ENCODE results near the gene MYCBP2. TPM values are rescaled to one million over a fixed set of nuclear protein-coding genes. Genes with fewer than 3 reads are reported as not detected.

Gene MYCBP2
- total and polyA plus RNA-seq, 4 donors: 12.1 to 86.4 (median 30.0) TPM

- Histone ChIP-seq H3K36me3 (ENCODE audit: control insufficient read depth in 4 of 4, insufficient read depth in 3 of 4, low read depth in 1 of 4, low read length in 3 of 4) (peaks cover 3 to 33% (median 30%) of the 10 kb centered on the region in 4 donors), H3K4me3 (ENCODE audit: low read depth in 1 of 3, low read length in 3 of 3) (no peak overlapping the region), H3K9me3 (ENCODE audit: control insufficient read depth in 4 of 4, low read length in 3 of 4) (no peaks in the 10 kb centered on the region), H3K27me3 (ENCODE audit: control insufficient read depth in 4 of 4, insufficient read depth in 4 of 4, low read length in 3 of 4) (no peaks in the 10 kb centered on the region), H3K27ac (ENCODE audit: low read depth in 1 of 2, low read length in 2 of 2) (no peak overlapping the region), H3K4me1 (ENCODE audit: control insufficient read depth in 4 of 4, insufficient read depth in 4 of 4, low read length in 3 of 4) (no peaks in the 10 kb centered on the region), H3K9ac (ENCODE audit: low read depth in 1 of 2, low read length in 2 of 2) (no peak overlapping the region)
- WGBS: 95% methylated on average over 4 of the region's 4 CpGs
- TF ChIP-seq ATF3 (IDR thresholded peaks at IDR 0.05) (no peak), YY1 (IDR thresholded peaks at IDR 0.05) (no peak), JUND (IDR thresholded peaks at IDR 0.05) (no peak), FOXA1 (IDR thresholded peaks at IDR 0.05) (no peak), CTCF (IDR thresholded peaks at IDR 0.05; ENCODE audit: low read depth, low read length, missing input control) (no peak)
- TF ChIP-seq, protein P1, sequence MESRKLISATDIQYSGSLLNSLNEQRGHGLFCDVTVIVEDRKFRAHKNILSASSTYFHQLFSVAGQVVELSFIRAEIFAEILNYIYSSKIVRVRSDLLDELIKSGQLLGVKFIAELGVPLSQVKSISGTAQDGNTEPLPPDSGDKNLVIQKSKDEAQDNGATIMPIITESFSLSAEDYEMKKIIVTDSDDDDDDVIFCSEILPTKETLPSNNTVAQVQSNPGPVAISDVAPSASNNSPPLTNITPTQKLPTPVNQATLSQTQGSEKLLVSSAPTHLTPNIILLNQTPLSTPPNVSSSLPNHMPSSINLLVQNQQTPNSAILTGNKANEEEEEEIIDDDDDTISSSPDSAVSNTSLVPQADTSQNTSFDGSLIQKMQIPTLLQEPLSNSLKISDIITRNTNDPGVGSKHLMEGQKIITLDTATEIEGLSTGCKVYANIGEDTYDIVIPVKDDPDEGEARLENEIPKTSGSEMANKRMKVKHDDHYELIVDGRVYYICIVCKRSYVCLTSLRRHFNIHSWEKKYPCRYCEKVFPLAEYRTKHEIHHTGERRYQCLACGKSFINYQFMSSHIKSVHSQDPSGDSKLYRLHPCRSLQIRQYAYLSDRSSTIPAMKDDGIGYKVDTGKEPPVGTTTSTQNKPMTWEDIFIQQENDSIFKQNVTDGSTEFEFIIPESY (IDR thresholded peaks at IDR 0.05): no peak
- DNase-seq (ENCODE audit: low spot score): no peak
These were observed 231.6 kb downstream of the MYCBP2 start for GRCh38 chr13:77095288-77095687.

DNA sequence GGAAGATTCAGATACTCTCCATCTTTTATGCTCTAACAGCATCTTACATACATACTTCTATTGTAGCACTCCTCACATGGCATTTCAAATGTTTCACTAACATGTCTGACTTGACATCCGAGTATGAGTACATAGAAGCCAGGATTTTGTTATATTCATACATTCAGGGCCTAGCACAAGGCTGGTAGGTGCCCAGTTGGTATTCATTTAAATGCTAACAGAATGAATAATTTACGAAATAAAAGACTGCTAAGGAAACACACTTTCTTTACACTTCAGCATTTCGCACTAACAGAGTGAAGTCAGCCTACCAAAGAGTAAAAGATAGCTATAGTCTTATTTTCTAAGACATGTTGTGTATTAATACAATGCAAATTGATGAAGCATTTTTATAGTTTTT, 232.1 kb downstream of the MYCBP2 start:
- Histone ChIP-seq H3K4me1 (ENCODE audit: control insufficient read depth in 4 of 4, insufficient read depth in 4 of 4, low read length in 3 of 4) (no peaks in the 10 kb centered on the region), H3K36me3 (ENCODE audit: control insufficient read depth in 4 of 4, insufficient read depth in 3 of 4, low read depth in 1 of 4, low read length in 3 of 4) (peaks cover 3 to 34% (median 31%) of the 10 kb centered on the region in 4 donors), H3K9ac (ENCODE audit: low read depth in 1 of 2, low read length in 2 of 2) (no peak overlapping the region), H3K27ac (ENCODE audit: low read depth in 1 of 2, low read length in 2 of 2) (no peak overlapping the region), H3K27me3 (ENCODE audit: control insufficient read depth in 4 of 4, insufficient read depth in 4 of 4, low read length in 3 of 4) (no peaks in the 10 kb centered on the region), H3K4me3 (ENCODE audit: low read depth in 1 of 3, low read length in 3 of 3) (no peak overlapping the region), H3K9me3 (ENCODE audit: control insufficient read depth in 4 of 4, low read length in 3 of 4) (no peaks in the 10 kb centered on the region)
- 98% methylated on average over 3 of the region's 3 CpGs for WGBS
- no peak for DNase-seq (ENCODE audit: low spot score)
- TF ChIP-seq RAD21 (IDR thresholded peaks at IDR 0.05) (no peak), SP1 (IDR thresholded peaks at IDR 0.05) (no peak), FOXA2 (IDR thresholded peaks at IDR 0.05) (no peak)
- TF ChIP-seq, protein P1 (IDR thresholded peaks at IDR 0.05): no peak
- TF ChIP-seq, protein P2, sequence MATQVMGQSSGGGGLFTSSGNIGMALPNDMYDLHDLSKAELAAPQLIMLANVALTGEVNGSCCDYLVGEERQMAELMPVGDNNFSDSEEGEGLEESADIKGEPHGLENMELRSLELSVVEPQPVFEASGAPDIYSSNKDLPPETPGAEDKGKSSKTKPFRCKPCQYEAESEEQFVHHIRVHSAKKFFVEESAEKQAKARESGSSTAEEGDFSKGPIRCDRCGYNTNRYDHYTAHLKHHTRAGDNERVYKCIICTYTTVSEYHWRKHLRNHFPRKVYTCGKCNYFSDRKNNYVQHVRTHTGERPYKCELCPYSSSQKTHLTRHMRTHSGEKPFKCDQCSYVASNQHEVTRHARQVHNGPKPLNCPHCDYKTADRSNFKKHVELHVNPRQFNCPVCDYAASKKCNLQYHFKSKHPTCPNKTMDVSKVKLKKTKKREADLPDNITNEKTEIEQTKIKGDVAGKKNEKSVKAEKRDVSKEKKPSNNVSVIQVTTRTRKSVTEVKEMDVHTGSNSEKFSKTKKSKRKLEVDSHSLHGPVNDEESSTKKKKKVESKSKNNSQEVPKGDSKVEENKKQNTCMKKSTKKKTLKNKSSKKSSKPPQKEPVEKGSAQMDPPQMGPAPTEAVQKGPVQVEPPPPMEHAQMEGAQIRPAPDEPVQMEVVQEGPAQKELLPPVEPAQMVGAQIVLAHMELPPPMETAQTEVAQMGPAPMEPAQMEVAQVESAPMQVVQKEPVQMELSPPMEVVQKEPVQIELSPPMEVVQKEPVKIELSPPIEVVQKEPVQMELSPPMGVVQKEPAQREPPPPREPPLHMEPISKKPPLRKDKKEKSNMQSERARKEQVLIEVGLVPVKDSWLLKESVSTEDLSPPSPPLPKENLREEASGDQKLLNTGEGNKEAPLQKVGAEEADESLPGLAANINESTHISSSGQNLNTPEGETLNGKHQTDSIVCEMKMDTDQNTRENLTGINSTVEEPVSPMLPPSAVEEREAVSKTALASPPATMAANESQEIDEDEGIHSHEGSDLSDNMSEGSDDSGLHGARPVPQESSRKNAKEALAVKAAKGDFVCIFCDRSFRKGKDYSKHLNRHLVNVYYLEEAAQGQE (IDR thresholded peaks at IDR 0.05): no peak

Measured in liver (tissue), 9 donors.